Daoy (cell line): ENCODE results near the gene FSCN2. TPM values are rescaled to one million over a fixed set of nuclear protein-coding genes. Genes with fewer than 3 reads are reported as not detected.

Experiments
- DNase-seq: peaks from one replicate; pipeline ENCODE4 v3.0.0-alpha.2; 2015; ENCODE audit warnings: low read depth
- total RNA-seq: library from RNA; depleted of rRNA; stranded (reverse); fragments of >200 nt; shearing (Covaris generic); gene quantifications from 2 replicates; pipeline ENCODE4 v1.2.3, GENCODE V29; 2014

FSCN2 gene
- total RNA-seq, 1 experiment from 2014 or later = 0.17 TPM

GRCh38 chr17:81539961-81540675, 11.9 kb downstream of the FSCN2 start:
- no peak for DNase-seq

GRCh38 chr17:81540676-81541027, 12.5 kb downstream of the FSCN2 start:
- no peak for DNase-seq

GRCh38 chr17:81541123-81541522, 12.9 kb downstream of the FSCN2 start:
- no peak for DNase-seq

GRCh38 chr17:81542431-81543338, 14.5 kb downstream of the FSCN2 start:
- DNase-seq = no peak

GRCh38 chr17:81543339-81543675, 15.1 kb downstream of the FSCN2 start:
- DNase-seq = no peak

- DNase-seq = no peak
These were observed 15.6 kb downstream of the FSCN2 start for GRCh38 chr17:81543756-81544155.

- DNase-seq = no peak
These were observed 16.3 kb downstream of the FSCN2 start for GRCh38 chr17:81544281-81544974.

- DNase-seq = no peak
These were observed 17.2 kb downstream of the FSCN2 start for GRCh38 chr17:81545160-81545949.

GRCh38 chr17:81546906-81547613, 18.9 kb downstream of the FSCN2 start:
- DNase-seq = no peak

GRCh38 chr17:81547614-81547982, 19.4 kb downstream of the FSCN2 start:
- DNase-seq = no peak

GRCh38 chr17:81549031-81549557, 20.9 kb downstream of the FSCN2 start:
- DNase-seq = no peak

GRCh38 chr17:81549826-81550225, 21.6 kb downstream of the FSCN2 start:
- no peak for DNase-seq

GRCh38 chr17:81550285-81550684, 22.1 kb downstream of the FSCN2 start:
- no peak for DNase-seq

- DNase-seq = no peak
These were observed 22.8 kb downstream of the FSCN2 start for GRCh38 chr17:81550830-81551457.

GRCh38 chr17:81551458-81552243, 23.5 kb downstream of the FSCN2 start:
- DNase-seq = no peak

- DNase-seq = peak; percentile 91
These were observed 24.3 kb downstream of the FSCN2 start, which contains the start of gene FAAP100 for GRCh38 chr17:81552244-81553017. Gene FAAP100 (minus strand): TSS chr17:81552353. CDS start chr17:81552330, 23 bp downstream.

GRCh38 chr17:81553018-81553615, 24.9 kb downstream of the FSCN2 start:
- peak; percentile 89 for DNase-seq

- DNase-seq = peak; percentile 96
These were observed 25.5 kb downstream of the FSCN2 start for GRCh38 chr17:81553616-81554181.
